A549 (cell line): ENCODE results near the gene PRUNE2. TPM values are rescaled to one million over a fixed set of nuclear protein-coding genes. Genes with fewer than 3 reads are reported as not detected.

Source experiments
- ATAC-seq, 2 experiments: fragments of 200-7000 bp in 1 of 2; fragments of >200 bp in 1 of 2; cut with Nextera tagmentation in 1 of 2; cut with Tn5 transposase in 1 of 2; 3 replicates each; pipeline versions ENCODE4 v1.8.0 to v1.9.1; 2018 to 2020; ENCODE audit warnings: mild to moderate bottlenecking in 1 of 2, moderate library complexity in 1 of 2
- CTCF ChIA-PET: fragments of 300-600 bp; sonication (Branson Sonifier 250); formaldehyde crosslinking; extraction: SDS; loops from one replicate; lab custom pipeline; 2021; ENCODE audit warnings: antibody characterized with exemption, inconsistent platforms; lab: Yijun Ruan, JAX
- POLR2A ChIA-PET: fragments of 350-600 bp; formaldehyde crosslinking; extraction: SDS; loops from one replicate; lab custom pipeline; 2021; ENCODE audit warnings: antibody characterized with exemption, inconsistent platforms; lab: Yijun Ruan, JAX
- DNase-seq, 2 experiments: peaks; one replicate each; pipeline versions ENCODE4 v3.0.0 to v3.0.0-alpha.2; 2011 to 2016; ENCODE audit warnings: low read depth in 1 of 2, low spot score in 1 of 2
- FAIRE-seq: peaks from 2 replicates; lab custom pipeline; 2011; peaks lifted over from hg19 to GRCh38; lab: Jason Lieb, UNC
- H3K27ac ChIP-seq, 2 experiments: fragments of >200 bp; sonication (Bioruptor Twin); formaldehyde crosslinking; 3 replicates each; pipeline ENCODE4 v1.5.1; 2016 to 2017
- H3K4me1 ChIP-seq: fragments of >200 bp; sonication (Bioruptor Twin); formaldehyde crosslinking; 3 replicates; pipeline ENCODE4 v1.6.1; 2016
- H3K4me2 ChIP-seq: fragments of >200 bp; sonication (Bioruptor Twin); formaldehyde crosslinking; 3 replicates; pipeline ENCODE4 v1.6.1; 2016
- H3K4me3 ChIP-seq: fragments of >200 bp; sonication (Bioruptor Twin); formaldehyde crosslinking; 3 replicates; pipeline ENCODE4 v1.5.1; 2016
- H3K9me3 ChIP-seq: fragments of >200 bp; sonication (Bioruptor Twin); formaldehyde crosslinking; 3 replicates; pipeline ENCODE4 v1.6.1; 2016
- BCL3 ChIP-seq: fragments of >200 bp; sonication (Bioruptor Twin); formaldehyde crosslinking; IDR thresholded peaks from 3 replicates; pipeline ENCODE4 v1.6.1; 2016
- BHLHE40 ChIP-seq: IDR thresholded peaks from 2 replicates; pipeline ENCODE4 v1.6.1; 2012; ENCODE audit warnings: low read depth, low read length, inconsistent platforms
- CBX2 ChIP-seq: fragments of 200-600 bp; sonication (generic); IDR thresholded peaks from 2 replicates; pipeline ENCODE4 v1.6.1; 2016; ENCODE audit warnings: low read depth, mild to moderate bottlenecking, borderline replicate concordance
- CBX8 ChIP-seq: fragments of 200-600 bp; sonication (generic); IDR thresholded peaks from 2 replicates; pipeline ENCODE4 v1.6.1; 2016
- CEBPB ChIP-seq, 2 experiments: fragments of >200 bp in 1 of 2; sonication (Bioruptor Twin) in 1 of 2; formaldehyde crosslinking in 1 of 2; IDR thresholded peaks; 2 replicates each; pipeline ENCODE4 v1.6.1; 2012 to 2016
- CTCF ChIP-seq: fragments of >200 bp; sonication (Bioruptor Twin); formaldehyde crosslinking; IDR thresholded peaks from 3 replicates; pipeline ENCODE4 v1.5.1; 2016
- ELK1 ChIP-seq: fragments of 150-350 bp; IDR thresholded peaks from 2 replicates; pipeline ENCODE4 v1.6.1; 2014; ENCODE audit warnings: low read depth, mild to moderate bottlenecking, low read length
- FOXS1 ChIP-seq: fragments of 250-450 bp; sonication (Bioruptor Pico); IDR thresholded peaks from 2 replicates; pipeline ENCODE4 v1.5.0; 2020; ENCODE audit warnings: mild to moderate bottlenecking, moderate library complexity
- HOXA7 ChIP-seq: fragments of 250-450 bp; sonication (Bioruptor Pico); IDR thresholded peaks from 2 replicates; pipeline ENCODE4 v1.5.0; 2020; ENCODE audit warnings: mild to moderate bottlenecking, moderate library complexity
- HOXB13 ChIP-seq: fragments of 250-450 bp; sonication (Bioruptor Pico); IDR thresholded peaks from 2 replicates; pipeline ENCODE4 v1.5.0; 2020; ENCODE audit warnings: low read depth, mild to moderate bottlenecking, moderate library complexity
- KDM1A ChIP-seq: fragments of 200-600 bp; sonication (generic); IDR thresholded peaks from 2 replicates; pipeline ENCODE4 v1.6.1; 2016; ENCODE audit warnings: low read depth, mild to moderate bottlenecking
- KDM5A ChIP-seq: fragments of 200-600 bp; sonication (generic); IDR thresholded peaks from 2 replicates; pipeline ENCODE4 v1.6.1; 2016; ENCODE audit warnings: antibody characterized with exemption, mild to moderate bottlenecking
- MAFK ChIP-seq: fragments of 450-650 bp; IDR thresholded peaks from 2 replicates; pipeline ENCODE4 v1.6.1; 2014; ENCODE audit not compliant: partially characterized antibody
- MAZ ChIP-seq: fragments of 150-350 bp; IDR thresholded peaks from 2 replicates; pipeline ENCODE4 v1.6.1; 2014; ENCODE audit warnings: antibody characterized with exemption, low read depth, low read length, borderline replicate concordance
- NR3C1 ChIP-seq: fragments of >200 bp; sonication (Bioruptor Twin); formaldehyde crosslinking; IDR thresholded peaks from 3 replicates; pipeline ENCODE4 v1.6.1; 2017
- POLR2A ChIP-seq: IDR thresholded peaks from 2 replicates; pipeline ENCODE4 v1.6.1; 2012; ENCODE audit warnings: mild to moderate bottlenecking, low read length
- POLR2AphosphoS2 ChIP-seq: conservative IDR thresholded peaks from 2 replicates; pipeline ENCODE4 v1.6.1; 2012; ENCODE audit warnings: low read length, improper control_type of control experiment, inconsistent platforms
- RAD21 ChIP-seq, 2 experiments: fragments of >200 bp in 1 of 2; sonication (Bioruptor Twin) in 1 of 2; formaldehyde crosslinking in 1 of 2; IDR thresholded peaks in 1 of 2; conservative IDR thresholded peaks in 1 of 2; 2 replicates in 1 of 2; 3 replicates in 1 of 2; pipeline ENCODE4 v1.6.1; 2012 to 2018; ENCODE audit warnings: inconsistent platforms in 1 of 2
- RCOR1 ChIP-seq: fragments of 150-350 bp; IDR thresholded peaks from 2 replicates; pipeline ENCODE4 v1.6.1; 2014; ENCODE audit warnings: antibody characterized with exemption, low read length, low read depth
- SMC3 ChIP-seq: fragments of >200 bp; sonication (Bioruptor Twin); formaldehyde crosslinking; IDR thresholded peaks from 3 replicates; pipeline ENCODE4 v1.6.1; 2018; ENCODE audit warnings: inconsistent platforms
- SREBF2 ChIP-seq: fragments of 450-650 bp; IDR thresholded peaks from 2 replicates; pipeline ENCODE4 v1.6.1; 2014; ENCODE audit warnings: mild to moderate bottlenecking, moderate library complexity
- TFCP2L1 ChIP-seq: fragments of 250-450 bp; sonication (Bioruptor Pico); IDR thresholded peaks from 2 replicates; pipeline ENCODE4 v1.5.0; 2021; ENCODE audit warnings: mild to moderate bottlenecking
- TP53 ChIP-seq: fragments of 250-450 bp; sonication (Bioruptor Pico); IDR thresholded peaks from 2 replicates; pipeline ENCODE4 v1.5.0; 2021; ENCODE audit warnings: mild to moderate bottlenecking, moderate library complexity
- ZC3H11A ChIP-seq: fragments of 450-650 bp; IDR thresholded peaks from 2 replicates; pipeline ENCODE4 v1.6.1; 2014; ENCODE audit warnings: antibody characterized with exemption, mild to moderate bottlenecking
- ZFP36 ChIP-seq: fragments of 450-650 bp; IDR thresholded peaks from 2 replicates; pipeline ENCODE4 v1.6.1; 2014; ENCODE audit warnings: borderline replicate concordance; ENCODE audit not compliant: partially characterized antibody
- WGBS: methylation state at CpG from one replicate; pipeline ENCODE4 v1.1.6; 2017; ENCODE audit errors: missing lambda C conversion rate; 5-methylcytosine and 5-hydroxymethylcytosine counted together
- polyA plus RNA-seq, 4 experiments: library from polyadenylated mRNA; depleted of rRNA in 3 of 4; stranded (reverse); fragments of >200 nt; fragmentation: RNase III in 1 of 4; extraction: RNeasy Plus Mini Kit Qiagen cat#74134 plus additional on column Dnase treatment in 1 of 4; gene quantifications; 2 replicates in 3 of 4; 3 replicates in 1 of 4; pipeline ENCODE4 v1.2.3, GENCODE V29; 2011 to 2017

Gene PRUNE2
- polyA plus RNA-seq, 2 of the 4 experiments (the other 2 are of a cell fraction): 0.04 TPM; not detected in 1

GRCh38 chr9:76891874-76892273 is 14.0 kb downstream of the PRUNE2 start (continued):
- TF ChIP-seq KDM1A (no peak), ELK1 (no peak), KDM5A (no peak), ZC3H11A (no peak)

GRCh38 chr9:76891279-76891678 is 14.6 kb downstream of the PRUNE2 start:
- FAIRE-seq (no peak), ATAC-seq (no peak), DNase-seq (no peak)
- H3K4me3 ChIP-seq: no peak overlapping the region
- no peak overlapping the region for H3K27ac ChIP-seq
- ChIA-PET POLR2A (no interaction called here), CTCF (no interaction called here)
- no peak for TF ChIP-seq MAFK
- TF ChIP-seq POLR2AphosphoS2: no peak
- no peak for TF ChIP-seq ZC3H11A
- TF ChIP-seq BCL3: no peak
- no peak for TF ChIP-seq BHLHE40
- TF ChIP-seq CEBPB (IDR thresholded peaks at IDR 0.05): no peak
- TF ChIP-seq RAD21 (conservative IDR thresholded peaks at IDR 0.05 in 1 of 2, IDR thresholded peaks at IDR 0.05 in 1 of 2): no peak
- TF ChIP-seq SMC3: no peak
- no peak overlapping the region for H3K4me2 ChIP-seq
- no peaks in the 10 kb centered on the region for H3K4me1 ChIP-seq
- H3K9me3 ChIP-seq: no peaks in the 10 kb centered on the region
- WGBS: 49% methylated on average over 5 of the region's 5 CpGs

- Histone ChIP-seq H3K4me1 (no peaks in the 10 kb centered on the region), H3K4me3 (no peak overlapping the region), H3K27ac (no peak overlapping the region), H3K9me3 (no peaks in the 10 kb centered on the region), H3K4me2 (no peak overlapping the region; the same call in 2 of the 3 replicates)
- WGBS: 81% methylated on average over 7 of the region's 7 CpGs
- ChIA-PET CTCF (interaction anchor here (1.0 to 1.4 kb wide), 2 partner anchors 12 to 32 kb away, joined by 3 to 4 read pairs; no protein-coding TSS in a partner anchor), POLR2A (no interaction called here)
- ATAC-seq (no peak), DNase-seq (no peak), FAIRE-seq (no peak)
- TF ChIP-seq SMC3 (no peak), HOXA7 (CRISPR knock-in tag) (no peak), KDM1A (no peak), CEBPB (IDR thresholded peaks at IDR 0.05) (no peak)
Observed at GRCh38 chr9:76887951-76888350, 18.0 kb downstream of the PRUNE2 start.

- no peak for FAIRE-seq
- no peaks in the 10 kb centered on the region for H3K9me3 ChIP-seq
Observed at GRCh38 chr9:76887003-76887821, 18.7 kb downstream of the PRUNE2 start.

More at GRCh38 chr9:76887003-76887821, 18.7 kb downstream of the PRUNE2 start:
- DNase-seq (no peak), ATAC-seq (peak; percentile 41 to 61; a peak in 4 of 6 replicates)
- 29% methylated on average over 5 of the region's 5 CpGs for WGBS
- TF ChIP-seq TP53 (CRISPR knock-in tag) (no peak), TFCP2L1 (CRISPR knock-in tag) (no peak), MAZ (no peak), HOXA7 (CRISPR knock-in tag) (no peak), SREBF2 (no peak), FOXS1 (no peak), RCOR1 (no peak), ZFP36 (no peak), POLR2A (no peak), CBX8 (no peak), CBX2 (no peak), NR3C1 (no peak), HOXB13 (CRISPR knock-in tag) (no peak), CTCF (no peak)
- Histone ChIP-seq H3K4me1 (no peaks in the 10 kb centered on the region), H3K4me3 (no peak overlapping the region), H3K4me2 (peak overlapping the region; percentile 42; the same call in 1 of the 3 replicates), H3K27ac (no peak overlapping the region)
- ChIA-PET POLR2A (no interaction called here), CTCF (interaction anchor here (1.0 to 1.4 kb wide), 2 partner anchors 13 to 31 kb away, joined by 3 to 4 read pairs; no protein-coding TSS in a partner anchor)
